ENCODE results near the gene TMEM63A.

GRCh38 chr1:225878282-225878681 lies 3.9 kb downstream of the TMEM63A start:
- TF ChIP-seq CTCF (conservative IDR thresholded peaks at IDR 0.05 in 1 of 2, IDR thresholded peaks at IDR 0.05 in 1 of 2; ENCODE audit: low read depth in 1 of 2, low read length in 2 of 2) (no peak), EZH2 (IDR thresholded peaks at IDR 0.05; ENCODE audit: low read length, missing control alignments) (no peak)

Measured in fibroblast of lung (primary cell).